ENCODE data around the gene CCDC3.

DNA sequence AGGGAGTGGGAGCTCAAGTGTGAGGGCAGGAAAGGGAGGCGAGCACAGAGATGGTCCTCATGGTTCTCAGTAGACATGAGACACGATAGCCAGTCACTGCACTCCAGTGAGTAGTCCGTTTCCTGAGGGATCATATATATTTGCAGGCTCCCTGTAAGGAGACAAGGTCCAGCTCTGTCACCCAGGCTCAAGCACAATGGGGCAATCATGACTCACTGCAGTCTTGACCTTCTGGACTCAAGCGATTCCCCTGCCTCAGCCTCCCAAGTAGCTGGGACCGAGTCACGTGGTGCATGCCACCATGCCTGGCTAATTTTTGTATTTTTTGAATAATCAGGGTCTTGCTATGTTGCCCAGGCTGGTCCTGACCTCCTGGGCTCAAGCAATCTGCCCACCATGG is 116.7 kb downstream of the CCDC3 start:
- TF ChIP-seq, protein P1, sequence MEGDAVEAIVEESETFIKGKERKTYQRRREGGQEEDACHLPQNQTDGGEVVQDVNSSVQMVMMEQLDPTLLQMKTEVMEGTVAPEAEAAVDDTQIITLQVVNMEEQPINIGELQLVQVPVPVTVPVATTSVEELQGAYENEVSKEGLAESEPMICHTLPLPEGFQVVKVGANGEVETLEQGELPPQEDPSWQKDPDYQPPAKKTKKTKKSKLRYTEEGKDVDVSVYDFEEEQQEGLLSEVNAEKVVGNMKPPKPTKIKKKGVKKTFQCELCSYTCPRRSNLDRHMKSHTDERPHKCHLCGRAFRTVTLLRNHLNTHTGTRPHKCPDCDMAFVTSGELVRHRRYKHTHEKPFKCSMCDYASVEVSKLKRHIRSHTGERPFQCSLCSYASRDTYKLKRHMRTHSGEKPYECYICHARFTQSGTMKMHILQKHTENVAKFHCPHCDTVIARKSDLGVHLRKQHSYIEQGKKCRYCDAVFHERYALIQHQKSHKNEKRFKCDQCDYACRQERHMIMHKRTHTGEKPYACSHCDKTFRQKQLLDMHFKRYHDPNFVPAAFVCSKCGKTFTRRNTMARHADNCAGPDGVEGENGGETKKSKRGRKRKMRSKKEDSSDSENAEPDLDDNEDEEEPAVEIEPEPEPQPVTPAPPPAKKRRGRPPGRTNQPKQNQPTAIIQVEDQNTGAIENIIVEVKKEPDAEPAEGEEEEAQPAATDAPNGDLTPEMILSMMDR (conservative IDR thresholded peaks at IDR 0.05; ENCODE audit: low read depth, low read length) = no peak
- no peak for TF ChIP-seq EZH2 (IDR thresholded peaks at IDR 0.05; ENCODE audit: borderline replicate concordance, low read depth, low read length, poor library complexity, severe bottlenecking)
